Muscle layer of colon (tissue), 2 donors: ENCODE data around the gene KRTAP4-12.
"Not testable (repeated sequence)": the region's sequence is repeated elsewhere in the genome, so short reads cannot be mapped to it uniquely, and the experiment has no call there.

ENCODE experiments used
- H3K27ac ChIP-seq: one replicate; pipeline ENCODE4 v1.7.0; 2013; ENCODE audit warnings: low read depth, mild to moderate bottlenecking, low read length, moderate library complexity
- H3K27me3 ChIP-seq, 2 donors: one replicate each; pipeline ENCODE4 v1.7.0; 2013; ENCODE audit warnings: low read length in 2 of 2, mild to moderate bottlenecking in 2 of 2; ENCODE audit not compliant: insufficient read depth in 2 of 2, control insufficient read depth in 1 of 2
- H3K36me3 ChIP-seq: one replicate; pipeline ENCODE4 v1.7.0; 2013; ENCODE audit warnings: mild to moderate bottlenecking, low read length; ENCODE audit not compliant: insufficient read depth
- H3K4me1 ChIP-seq: one replicate; pipeline ENCODE4 v1.7.0; 2013; ENCODE audit warnings: mild to moderate bottlenecking, low read length; ENCODE audit not compliant: insufficient read depth
- H3K4me3 ChIP-seq, 2 donors: one replicate each; pipeline ENCODE4 v1.7.0; 2013; ENCODE audit warnings: low read length in 2 of 2, low read depth in 1 of 2, mild to moderate bottlenecking in 1 of 2, moderate library complexity in 1 of 2
- H3K9ac ChIP-seq: one replicate; pipeline ENCODE4 v1.7.0; 2013; ENCODE audit warnings: low read length
- H3K9me3 ChIP-seq: one replicate; pipeline ENCODE4 v1.7.0; 2013; ENCODE audit warnings: mild to moderate bottlenecking, low read length
- donor health status: abdominal sarcoma.
- donor health status: Adenocarcinoma of cecum.

Gene KRTAP4-12

DNA sequence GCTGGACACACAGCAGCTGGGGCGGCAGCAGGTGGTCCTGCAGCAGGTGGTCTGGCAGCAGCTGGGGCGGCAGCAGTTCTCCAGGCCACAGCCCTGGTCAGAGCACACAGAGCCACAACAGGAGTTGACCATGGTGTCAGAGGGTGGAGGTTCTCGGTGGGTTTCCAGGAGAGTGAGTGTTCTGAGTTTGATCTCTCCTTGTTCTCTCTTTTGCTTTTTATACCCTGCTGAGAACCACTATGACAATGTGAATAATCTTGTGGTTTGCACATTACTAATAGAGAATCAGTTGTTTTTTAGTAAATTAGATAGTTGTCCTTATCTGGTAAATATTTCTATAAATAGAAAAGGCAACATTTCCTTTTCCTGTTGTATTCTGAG, at the start of gene KRTAP4-12:
Gene KRTAP4-12, minus strand, starts transcription at position 192 of the 381 bp plus-strand sequence. Its CDS starts 60 bp downstream, at position 132.
- not testable (repeated sequence) for H3K36me3 ChIP-seq, H3K27ac ChIP-seq, H3K9ac ChIP-seq, H3K27me3 ChIP-seq, H3K4me3 ChIP-seq, H3K9me3 ChIP-seq, H3K4me1 ChIP-seq

DNA sequence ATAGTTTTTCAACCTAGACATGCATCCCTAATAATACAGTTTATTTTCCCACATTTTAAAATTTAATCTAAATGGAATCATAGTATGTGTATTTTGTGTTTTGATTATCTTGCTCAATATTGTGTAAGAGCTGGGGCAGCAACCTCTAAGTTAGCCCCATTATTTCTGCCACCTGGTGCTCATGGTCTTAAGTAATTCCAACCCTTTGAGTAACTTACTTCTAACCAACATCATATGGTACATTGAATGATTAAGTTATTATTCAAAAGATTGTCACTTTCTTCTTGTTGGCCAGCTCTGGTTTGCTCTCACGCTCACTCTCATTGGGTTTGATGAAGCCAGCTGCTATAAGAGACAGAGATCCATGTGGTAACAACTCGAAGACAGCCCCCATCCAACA, 47.9 kb upstream of the KRTAP4-12 start:
- Histone ChIP-seq H3K27ac (no peak overlapping the region), H3K27me3 (no peaks in the 10 kb centered on the region), H3K9me3 (no peaks in the 10 kb centered on the region), H3K4me1 (no peaks in the 10 kb centered on the region), H3K9ac (no peak overlapping the region), H3K4me3 (no peak overlapping the region), H3K36me3 (no peaks in the 10 kb centered on the region)

DNA sequence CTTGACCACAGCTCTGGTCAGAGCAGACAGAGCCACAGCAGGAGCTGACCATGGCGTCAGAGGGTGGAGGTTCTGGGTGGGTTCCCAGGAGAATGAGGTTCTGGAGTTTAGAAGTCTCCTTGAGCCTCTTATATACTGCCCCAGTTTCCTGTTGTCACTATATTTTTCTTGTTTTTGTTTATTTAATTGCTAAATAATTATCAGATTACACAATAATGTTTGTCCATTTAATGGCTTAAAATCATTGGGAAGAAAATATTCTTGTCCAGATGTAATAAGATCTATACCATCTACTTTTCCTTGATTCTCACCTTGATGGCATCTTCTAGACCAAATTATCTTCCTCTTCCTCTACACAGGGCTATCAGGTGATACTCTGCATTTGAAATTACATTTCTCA, 44.1 kb upstream of the KRTAP4-12 start, which contains the start of gene KRTAP4-3:
Gene KRTAP4-3, minus strand, starts transcription at position 101 of the 400 bp plus-strand sequence. Its CDS starts 49 bp downstream, at position 52.
- H3K4me3 ChIP-seq = no peak within 1 kb of the TSS
- no peaks in the 10 kb centered on the region for H3K27me3 ChIP-seq
- no peaks in the 10 kb centered on the region for H3K9me3 ChIP-seq
- no peaks in the 10 kb centered on the region for H3K4me1 ChIP-seq
- no peaks in the 10 kb centered on the region for H3K36me3 ChIP-seq
- H3K27ac ChIP-seq = no peak within 1 kb of the TSS
- no peak within 1 kb of the TSS for H3K9ac ChIP-seq

GRCh38 chr17:41167561-41167960, 43.6 kb upstream of the KRTAP4-12 start:
- H3K9ac ChIP-seq = no peak overlapping the region
- no peak overlapping the region for H3K4me3 ChIP-seq
- no peaks in the 10 kb centered on the region for H3K36me3 ChIP-seq
- no peak overlapping the region for H3K27ac ChIP-seq
- H3K4me1 ChIP-seq = no peaks in the 10 kb centered on the region
- no peaks in the 10 kb centered on the region for H3K27me3 ChIP-seq
- no peaks in the 10 kb centered on the region for H3K9me3 ChIP-seq

DNA sequence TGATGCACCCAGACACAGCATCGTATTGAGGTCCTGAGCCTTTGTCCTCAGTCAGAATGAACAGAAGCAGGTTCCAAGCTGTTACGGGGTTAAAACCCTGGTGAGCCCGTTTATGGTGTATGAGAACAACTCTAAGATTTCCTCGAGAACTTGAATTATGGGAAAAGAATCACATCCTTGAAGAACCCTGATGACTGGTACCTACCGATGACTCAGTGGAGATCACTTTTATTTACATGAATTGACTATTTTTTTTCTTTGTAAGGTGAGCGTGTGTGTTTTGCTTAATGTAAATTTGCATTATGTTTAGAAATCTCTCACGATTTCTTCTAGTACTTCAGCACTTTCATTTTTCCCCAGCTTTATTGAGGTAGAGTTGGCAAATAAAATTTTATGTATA, 39.8 kb upstream of the KRTAP4-12 start:
- no peaks in the 10 kb centered on the region for H3K9me3 ChIP-seq
- no peak overlapping the region for H3K4me3 ChIP-seq
- H3K27me3 ChIP-seq = no peaks in the 10 kb centered on the region
- H3K4me1 ChIP-seq = no peaks in the 10 kb centered on the region
- H3K27ac ChIP-seq = no peak overlapping the region
- no peaks in the 10 kb centered on the region for H3K36me3 ChIP-seq
- H3K9ac ChIP-seq = no peak overlapping the region

DNA sequence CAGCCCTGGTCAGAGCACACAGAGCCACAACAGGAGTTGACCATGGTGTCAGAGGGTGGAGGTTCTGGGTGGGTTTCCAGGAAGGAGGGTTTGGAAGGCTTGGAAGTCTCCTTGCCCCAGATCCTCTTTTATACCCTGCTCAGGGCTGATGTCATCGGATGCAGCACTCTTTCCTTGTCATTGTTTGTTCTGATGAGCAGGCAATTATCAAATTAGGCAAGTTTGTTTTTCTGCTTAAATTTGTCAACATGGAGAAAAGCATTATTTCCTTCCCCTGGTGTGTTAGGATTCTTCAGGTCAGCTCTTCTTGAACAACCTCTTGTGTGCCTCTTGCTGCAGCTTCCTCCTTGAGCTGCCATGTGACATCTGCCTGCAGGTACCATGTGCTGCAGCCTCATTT, 36.7 kb upstream of the KRTAP4-12 start, which contains the start of gene KRTAP4-4:
Gene KRTAP4-4, minus strand, starts transcription at position 101 of the 400 bp plus-strand sequence. Its CDS starts 57 bp downstream, at position 44.
- H3K36me3 ChIP-seq = no peaks in the 10 kb centered on the region
- no peak within 1 kb of the TSS for H3K4me3 ChIP-seq
- H3K27me3 ChIP-seq = no peaks in the 10 kb centered on the region
- no peak within 1 kb of the TSS for H3K9ac ChIP-seq
- H3K27ac ChIP-seq = no peak within 1 kb of the TSS
- H3K9me3 ChIP-seq = no peaks in the 10 kb centered on the region
- no peaks in the 10 kb centered on the region for H3K4me1 ChIP-seq

- not testable (repeated sequence) for H3K4me3 ChIP-seq, H3K27ac ChIP-seq, H3K4me1 ChIP-seq, H3K9ac ChIP-seq, H3K9me3 ChIP-seq, H3K27me3 ChIP-seq, H3K36me3 ChIP-seq
Observed at GRCh38 chr17:41160190-41160589, 36.2 kb upstream of the KRTAP4-12 start.

DNA sequence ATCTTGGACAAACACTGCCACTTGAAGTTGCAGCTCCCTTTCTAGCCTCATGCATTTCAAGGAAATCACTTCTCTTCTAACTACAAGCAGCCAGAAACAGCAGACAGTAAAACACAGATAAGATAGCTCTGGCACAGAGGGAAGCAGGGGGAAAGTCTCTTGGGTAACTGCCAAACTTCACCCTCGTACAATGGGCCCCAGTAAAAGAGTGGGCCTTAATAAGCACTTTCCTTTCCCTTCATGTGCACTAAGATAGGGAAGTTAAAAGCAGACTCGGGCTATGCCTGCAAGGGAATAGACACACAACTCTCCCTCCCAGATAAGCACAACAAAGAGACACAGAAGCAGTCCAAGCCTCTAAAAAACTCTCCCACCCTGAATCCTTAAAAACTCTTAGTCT, 29.9 kb upstream of the KRTAP4-12 start:
- no peaks in the 10 kb centered on the region for H3K27me3 ChIP-seq
- no peak overlapping the region for H3K4me3 ChIP-seq
- no peak overlapping the region for H3K27ac ChIP-seq
- H3K9me3 ChIP-seq = no peaks in the 10 kb centered on the region
- H3K36me3 ChIP-seq = no peaks in the 10 kb centered on the region
- H3K4me1 ChIP-seq = no peaks in the 10 kb centered on the region
- no peak overlapping the region for H3K9ac ChIP-seq

GRCh38 chr17:41151525-41151924, 27.5 kb upstream of the KRTAP4-12 start:
- Histone ChIP-seq H3K9me3 (no peaks in the 10 kb centered on the region), H3K9ac (no peak overlapping the region), H3K4me3 (no peak overlapping the region), H3K27ac (no peak overlapping the region), H3K36me3 (no peaks in the 10 kb centered on the region), H3K4me1 (no peaks in the 10 kb centered on the region), H3K27me3 (no peaks in the 10 kb centered on the region)

- H3K9ac ChIP-seq = no peak overlapping the region
- no peak overlapping the region for H3K4me3 ChIP-seq
- no peaks in the 10 kb centered on the region for H3K27me3 ChIP-seq
- no peak overlapping the region for H3K27ac ChIP-seq
- H3K4me1 ChIP-seq = no peaks in the 10 kb centered on the region
- H3K36me3 ChIP-seq = no peaks in the 10 kb centered on the region
- no peaks in the 10 kb centered on the region for H3K9me3 ChIP-seq
Observed at GRCh38 chr17:41150026-41150425, 26.0 kb upstream of the KRTAP4-12 start.

DNA sequence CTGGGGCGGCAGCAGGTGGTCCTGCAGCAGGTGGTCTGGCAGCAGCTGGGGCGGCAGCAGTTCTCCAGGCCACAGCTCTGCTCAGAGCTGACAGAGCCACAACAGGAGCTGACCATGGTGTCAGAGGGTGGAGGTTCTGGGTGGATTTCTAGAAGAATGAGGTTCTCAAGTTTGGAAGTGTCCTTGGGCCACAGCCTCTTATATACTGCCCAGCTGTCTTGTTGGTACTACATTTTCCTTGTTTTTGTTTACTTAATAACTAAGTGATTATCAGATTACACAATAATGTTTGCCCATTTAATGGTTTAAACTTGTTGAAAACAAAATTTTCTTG, 25.6 kb upstream of the KRTAP4-12 start, which contains the start of gene KRTAP4-5:
Gene KRTAP4-5, minus strand, starts transcription at position 174 of the 334 bp plus-strand sequence. Its CDS starts 58 bp downstream, at position 116.
- Histone ChIP-seq H3K4me1 (no peaks in the 10 kb centered on the region), H3K27ac (no peak within 1 kb of the TSS), H3K36me3 (no peaks in the 10 kb centered on the region), H3K9me3 (no peaks in the 10 kb centered on the region), H3K9ac (no peak within 1 kb of the TSS), H3K27me3 (no peaks in the 10 kb centered on the region), H3K4me3 (no peak within 1 kb of the TSS)

GRCh38 chr17:41148971-41149651, 25.1 kb upstream of the KRTAP4-12 start:
- not testable (repeated sequence) for H3K9ac ChIP-seq, H3K9me3 ChIP-seq, H3K27me3 ChIP-seq, H3K27ac ChIP-seq, H3K36me3 ChIP-seq, H3K4me1 ChIP-seq, H3K4me3 ChIP-seq
